ENCODE results near the gene JAKMIP3. TPM values are rescaled to one million over a fixed set of nuclear protein-coding genes. Genes with fewer than 3 reads are reported as not detected.

JAKMIP3 gene
- total RNA-seq, 1 donor from 2014 or later: 0.64 TPM

DNA sequence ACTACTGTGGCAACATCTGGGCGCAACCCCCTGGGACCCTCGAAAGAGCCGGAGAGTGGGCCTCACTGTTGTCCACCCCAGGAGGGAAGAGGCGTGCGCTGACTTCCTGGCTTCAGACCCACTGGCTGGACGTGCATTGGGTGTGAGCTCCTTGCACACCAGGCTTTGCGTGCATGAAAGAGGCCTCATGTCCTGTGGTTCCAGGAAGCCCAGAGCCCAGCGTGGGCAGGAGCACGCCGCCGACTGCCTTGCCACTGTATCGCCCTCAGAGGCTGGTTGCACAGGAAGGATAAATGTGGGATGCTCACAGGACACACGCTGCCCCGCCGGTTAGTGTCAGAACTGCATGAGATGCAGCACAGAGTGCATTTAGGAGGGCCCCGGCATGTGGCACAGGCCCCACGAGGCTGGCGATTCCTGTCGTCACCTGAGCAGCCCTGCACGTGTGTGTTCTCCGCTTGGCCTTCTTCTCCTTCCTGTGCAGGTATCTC lies 8.5 kb upstream of the JAKMIP3 start:
- Mint-ChIP-seq H3K27ac (ENCODE audit: unreplicated experiment) (no peak overlapping the region), H3K36me3 (ENCODE audit: unreplicated experiment) (no peaks in the 10 kb centered on the region), H3K4me1 (ENCODE audit: unreplicated experiment) (no peaks in the 10 kb centered on the region), H3K27me3 (ENCODE audit: unreplicated experiment) (peaks cover 15% of the 10 kb centered on the region), H3K4me3 (ENCODE audit: unreplicated experiment) (no peak overlapping the region), H3K9me3 (ENCODE audit: unreplicated experiment) (peaks cover 11% of the 10 kb centered on the region)
- no peak for TF ChIP-seq CTCF (IDR thresholded peaks at IDR 0.05)
- no peak for DNase-seq (ENCODE audit: extremely low spot score, unreplicated experiment)

DNA sequence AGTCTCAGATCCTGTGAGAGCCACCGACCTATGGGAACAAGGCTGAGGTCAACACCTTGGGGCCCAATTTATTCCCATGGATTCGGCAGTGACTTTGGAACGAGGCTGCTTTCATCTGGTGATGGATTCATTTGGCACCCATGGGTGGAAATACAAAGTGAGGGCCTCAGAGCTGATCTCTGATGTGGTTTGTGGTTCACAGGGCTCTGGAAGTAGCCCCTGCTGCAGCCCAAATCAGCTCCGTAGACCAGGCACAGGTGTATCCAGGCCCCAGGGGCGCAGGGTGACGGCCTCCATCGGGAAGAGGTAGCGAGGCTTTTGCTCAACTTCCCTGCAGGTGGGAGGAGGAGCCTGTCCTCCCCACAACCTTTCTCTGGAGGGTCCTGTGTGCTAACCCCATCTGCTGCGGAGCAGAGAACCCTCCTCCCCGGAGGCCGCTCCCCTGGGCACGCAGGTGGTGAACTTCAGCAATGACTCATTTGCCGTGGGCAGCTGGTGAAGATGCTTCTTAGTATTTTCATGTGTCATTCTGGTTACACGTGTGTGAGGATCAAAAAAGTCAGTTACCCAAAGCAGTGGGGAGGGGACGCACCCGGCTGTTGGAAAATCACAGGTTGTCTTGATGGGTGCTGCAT lies 7.5 kb upstream of the JAKMIP3 start:
- DNase-seq (ENCODE audit: extremely low spot score, unreplicated experiment): no peak
- Mint-ChIP-seq H3K9me3 (ENCODE audit: unreplicated experiment) (peaks cover 3% of the 10 kb centered on the region), H3K36me3 (ENCODE audit: unreplicated experiment) (no peaks in the 10 kb centered on the region), H3K27me3 (ENCODE audit: unreplicated experiment) (peaks cover 15% of the 10 kb centered on the region), H3K4me3 (ENCODE audit: unreplicated experiment) (no peak overlapping the region), H3K4me1 (ENCODE audit: unreplicated experiment) (no peaks in the 10 kb centered on the region), H3K27ac (ENCODE audit: unreplicated experiment) (no peak overlapping the region)
- no peak for TF ChIP-seq CTCF (IDR thresholded peaks at IDR 0.05)

GRCh38 chr10:132058793-132059759 lies 6.7 kb upstream of the JAKMIP3 start:
- Mint-ChIP-seq H3K27me3 (ENCODE audit: unreplicated experiment) (peaks cover 15% of the 10 kb centered on the region), H3K9me3 (ENCODE audit: unreplicated experiment) (peaks cover 3% of the 10 kb centered on the region), H3K4me3 (ENCODE audit: unreplicated experiment) (no peak overlapping the region), H3K27ac (ENCODE audit: unreplicated experiment) (no peak overlapping the region), H3K4me1 (ENCODE audit: unreplicated experiment) (no peaks in the 10 kb centered on the region), H3K36me3 (ENCODE audit: unreplicated experiment) (no peaks in the 10 kb centered on the region)
- no peak for DNase-seq (ENCODE audit: extremely low spot score, unreplicated experiment)
- no peak for TF ChIP-seq CTCF (IDR thresholded peaks at IDR 0.05)

GRCh38 chr10:132059760-132060508 lies 5.8 kb upstream of the JAKMIP3 start:
- no peaks in the 10 kb centered on the region for H3K36me3 Mint-ChIP-seq (ENCODE audit: unreplicated experiment)
- TF ChIP-seq CTCF (IDR thresholded peaks at IDR 0.05): no peak
- no peak for DNase-seq (ENCODE audit: extremely low spot score, unreplicated experiment)
- H3K27ac Mint-ChIP-seq (ENCODE audit: unreplicated experiment): no peak overlapping the region
- peaks cover 3% of the 10 kb centered on the region for H3K9me3 Mint-ChIP-seq (ENCODE audit: unreplicated experiment)
- no peak overlapping the region for H3K4me3 Mint-ChIP-seq (ENCODE audit: unreplicated experiment)
- peaks cover 15% of the 10 kb centered on the region for H3K27me3 Mint-ChIP-seq (ENCODE audit: unreplicated experiment)
- no peaks in the 10 kb centered on the region for H3K4me1 Mint-ChIP-seq (ENCODE audit: unreplicated experiment)

All from osteocyte (in vitro differentiated cells).